HG03457 (cell line): ENCODE measurements around the gene CBLB.

Experiments
- ATAC-seq: cut with Tn5 transposase; IDR thresholded peaks from one replicate; pipeline ENCODE4 v1.9.1; 2021; ENCODE audit warnings: moderate number of reproducible peaks; ENCODE audit not compliant: unreplicated experiment

CBLB gene

GRCh38 chr3:105847865-105848264 is 20.9 kb downstream of the CBLB start:
- no peak for ATAC-seq

GRCh38 chr3:105847452-105847851 is 21.4 kb downstream of the CBLB start:
- ATAC-seq = no peak

- no peak for ATAC-seq
These were observed 22.0 kb downstream of the CBLB start for GRCh38 chr3:105846809-105847208.

GRCh38 chr3:105845488-105845887 is 23.3 kb downstream of the CBLB start:
- no peak for ATAC-seq

- ATAC-seq = no peak
These were observed 24.1 kb downstream of the CBLB start for GRCh38 chr3:105844704-105845103.

GRCh38 chr3:105843994-105844393 is 24.8 kb downstream of the CBLB start:
- no peak for ATAC-seq

GRCh38 chr3:105842943-105843342 is 25.9 kb downstream of the CBLB start:
- ATAC-seq = no peak

- ATAC-seq = no peak
These were observed 26.4 kb downstream of the CBLB start for GRCh38 chr3:105842449-105842848.

- no peak for ATAC-seq
These were observed 30.9 kb downstream of the CBLB start for GRCh38 chr3:105837947-105838346.

- ATAC-seq = peak; percentile 95
These were observed 31.6 kb downstream of the CBLB start for GRCh38 chr3:105837143-105837740.

- no peak for ATAC-seq
These were observed 32.3 kb downstream of the CBLB start for GRCh38 chr3:105836533-105836932.

- ATAC-seq = no peak
These were observed 33.2 kb downstream of the CBLB start for GRCh38 chr3:105835606-105836005.

- no peak for ATAC-seq
These were observed 34.0 kb downstream of the CBLB start for GRCh38 chr3:105834768-105835167.

- no peak for ATAC-seq
These were observed 36.2 kb downstream of the CBLB start for GRCh38 chr3:105832644-105833043.

- ATAC-seq = no peak
These were observed 38.0 kb downstream of the CBLB start for GRCh38 chr3:105830836-105831235.

GRCh38 chr3:105829871-105830622 is 38.8 kb downstream of the CBLB start:
- ATAC-seq = no peak

GRCh38 chr3:105829229-105829628 is 39.6 kb downstream of the CBLB start:
- no peak for ATAC-seq

- no peak for ATAC-seq
These were observed 40.1 kb downstream of the CBLB start for GRCh38 chr3:105828703-105829102.

GRCh38 chr3:105827959-105828358 is 40.9 kb downstream of the CBLB start:
- no peak for ATAC-seq

- ATAC-seq = peak; percentile 43
These were observed 41.8 kb downstream of the CBLB start for GRCh38 chr3:105826778-105827634.

- ATAC-seq = no peak
These were observed 44.7 kb downstream of the CBLB start for GRCh38 chr3:105824129-105824528.
